ENCODE data around the gene TMED10.

TMED10 gene

GRCh38 chr14:75123991-75124390, 52.4 kb downstream of the TMED10 start:
- no peak for TF ChIP-seq CTCF (IDR thresholded peaks at IDR 0.05)

- TF ChIP-seq CTCF (IDR thresholded peaks at IDR 0.05), result no peak
Observed at GRCh38 chr14:75121552-75121951, 54.9 kb downstream of the TMED10 start.

- no peak for TF ChIP-seq CTCF (IDR thresholded peaks at IDR 0.05)
Observed at GRCh38 chr14:75120541-75121291, 55.7 kb downstream of the TMED10 start.

- TF ChIP-seq CTCF (IDR thresholded peaks at IDR 0.05), result no peak
Observed at GRCh38 chr14:75119056-75119455, 57.4 kb downstream of the TMED10 start.

GRCh38 chr14:75113932-75114539, 62.4 kb downstream of the TMED10 start:
- TF ChIP-seq CTCF (IDR thresholded peaks at IDR 0.05), result no peak

- TF ChIP-seq CTCF (IDR thresholded peaks at IDR 0.05), result no peak
Observed at GRCh38 chr14:75109877-75110276, 66.5 kb downstream of the TMED10 start.

GRCh38 chr14:75107186-75107585, 69.2 kb downstream of the TMED10 start:
- TF ChIP-seq CTCF (IDR thresholded peaks at IDR 0.05), result no peak

All from LNCAP (cell line).